Caco-2 (cell line): ENCODE results near the gene TSPAN9. TPM values are rescaled to one million over a fixed set of nuclear protein-coding genes. Genes with fewer than 3 reads are reported as not detected.

Experiments used
- BruUV-seq: library from RNA; stranded (reverse); fragments of 400-500 nt; replicated peaks from 2 replicates; lab custom pipeline; 2021; lab: Mats Ljungman, UMichigan
- CTCF ChIA-PET: fragments of 300-600 bp; sonication (Branson Sonifier 250); formaldehyde crosslinking; loops from one replicate; lab custom pipeline; 2022; ENCODE audit warnings: antibody characterized with exemption; lab: Charles Lee
- POLR2A ChIA-PET: fragments of 300-600 bp; sonication (Branson Sonifier 250); formaldehyde crosslinking; loops from one replicate; lab custom pipeline; 2022; ENCODE audit warnings: antibody characterized with exemption; lab: Charles Lee
- DNase-seq, 2 experiments: peaks; one replicate each; pipeline versions ENCODE4 v3.0.0 to v3.0.0-alpha.2; 2020 to 2022
- H3K27me3 ChIP-seq: replicated peaks from 2 replicates; pipeline ENCODE4 v1.6.0; 2011; ENCODE audit warnings: low read length; ENCODE audit not compliant: control insufficient read depth, insufficient read depth
- H3K36me3 ChIP-seq: 2 replicates; pipeline ENCODE4 v1.5.1; 2011; ENCODE audit warnings: low read length; ENCODE audit not compliant: control insufficient read depth, insufficient read depth
- H3K4me1 ChIP-seq: fragments of 250-450 bp; sonication (Bioruptor Pico); 2 replicates; pipeline ENCODE4 v1.5.1; 2020; ENCODE audit warnings: mild to moderate bottlenecking
- H3K4me3 ChIP-seq: 2 replicates; pipeline ENCODE4 v1.5.1; 2011; ENCODE audit warnings: low read depth, mild to moderate bottlenecking, control low read depth, low read length
- H3K9me3 ChIP-seq: fragments of 250-450 bp; sonication (Bioruptor Pico); 2 replicates; pipeline ENCODE4 v1.5.1; 2020; ENCODE audit warnings: mild to moderate bottlenecking, moderate library complexity
- H3K27ac Mint-ChIP-seq: one replicate; pipeline ENCODE4 v1.8.0; 2022; ENCODE audit warnings: mixed read lengths; ENCODE audit not compliant: unreplicated experiment
- H3K27me3 Mint-ChIP-seq: one replicate; pipeline ENCODE4 v1.8.0; 2022; ENCODE audit warnings: mixed read lengths; ENCODE audit not compliant: insufficient read depth, unreplicated experiment
- H3K36me3 Mint-ChIP-seq: one replicate; pipeline ENCODE4 v1.8.0; 2022; ENCODE audit warnings: mild to moderate bottlenecking, mixed read lengths; ENCODE audit not compliant: insufficient read depth, unreplicated experiment
- H3K4me1 Mint-ChIP-seq: one replicate; pipeline ENCODE4 v1.8.0; 2022; ENCODE audit warnings: low read depth, mixed read lengths; ENCODE audit not compliant: unreplicated experiment
- H3K4me3 Mint-ChIP-seq: one replicate; pipeline ENCODE4 v1.8.0; 2022; ENCODE audit warnings: mild to moderate bottlenecking, moderate library complexity, mixed read lengths; ENCODE audit not compliant: unreplicated experiment
- H3K9me3 Mint-ChIP-seq: one replicate; pipeline ENCODE4 v1.8.0; 2022; ENCODE audit warnings: mixed read lengths; ENCODE audit not compliant: unreplicated experiment
- intact Hi-C: fragments of 100-400 bp; cut with micrococcal nuclease; formaldehyde crosslinking; loops from one replicate; pipeline ENCODE4 v1.10.0; 2022; ENCODE audit not compliant: unreplicated experiment
- total RNA-seq: library from RNA; stranded (reverse); gene quantifications from 2 replicates; pipeline ENCODE4 v1.2.3, GENCODE V29; 2022
- TF ChIP-seq, protein P1 (sequence below), 2 experiments: fragments of 200-600 bp in 1 of 2; IDR thresholded peaks; 1 replicate in 1 of 2; 2 replicates in 1 of 2; pipeline versions ENCODE4 v1.5.1 to v1.8.0; 2011 to 2022; ENCODE audit warnings: antibody characterized with exemption in 1 of 2, control low read depth in 1 of 2, inconsistent platforms in 1 of 2, low read depth in 1 of 2, low read length in 1 of 2, mild to moderate bottlenecking in 1 of 2, moderate library complexity in 1 of 2; ENCODE audit not compliant: insufficient read depth in 1 of 2, severe bottlenecking in 1 of 2, unreplicated experiment in 1 of 2

TSPAN9 gene
- total RNA-seq, 1 experiment from 2014 or later: 49.1 TPM

DNA sequence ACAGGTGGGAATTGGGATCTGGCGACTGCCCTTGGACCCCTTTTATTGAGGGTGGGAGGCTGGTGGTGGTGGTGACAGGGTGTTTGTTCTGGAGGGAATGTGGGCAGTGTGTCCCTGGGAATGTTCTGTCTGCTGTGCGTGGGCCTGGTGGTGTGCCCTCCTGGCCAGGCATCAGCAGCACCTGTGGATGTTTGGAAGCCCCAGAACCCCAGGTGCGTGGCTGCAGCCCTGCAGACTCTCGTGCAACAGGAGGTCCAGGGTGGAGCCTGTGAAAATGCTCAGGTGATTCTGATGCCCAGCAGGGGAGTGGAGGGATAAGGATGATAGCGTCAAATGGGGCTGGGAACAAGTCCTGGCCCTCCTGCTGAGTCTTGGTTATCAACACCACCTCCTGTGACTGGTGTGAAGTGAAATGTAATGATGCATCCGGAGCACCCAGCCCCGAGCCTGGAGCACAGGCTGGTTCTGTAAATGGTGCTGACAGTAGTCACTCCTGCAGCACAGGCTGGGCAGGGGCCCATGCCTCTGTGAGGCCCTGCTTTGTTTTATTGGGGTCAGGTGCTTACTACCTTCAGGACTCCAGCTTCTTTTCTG lies 176.6 kb downstream of the TSPAN9 start:
- CTCF ChIA-PET: no interaction called here
- H3K4me1 Mint-ChIP-seq: no peaks in the 10 kb centered on the region
- no peaks in the 10 kb centered on the region for H3K4me1 ChIP-seq
- no peaks in the 10 kb centered on the region for H3K27me3 ChIP-seq
- no peak overlapping the region for H3K4me3 Mint-ChIP-seq
- TF ChIP-seq, protein P1, sequence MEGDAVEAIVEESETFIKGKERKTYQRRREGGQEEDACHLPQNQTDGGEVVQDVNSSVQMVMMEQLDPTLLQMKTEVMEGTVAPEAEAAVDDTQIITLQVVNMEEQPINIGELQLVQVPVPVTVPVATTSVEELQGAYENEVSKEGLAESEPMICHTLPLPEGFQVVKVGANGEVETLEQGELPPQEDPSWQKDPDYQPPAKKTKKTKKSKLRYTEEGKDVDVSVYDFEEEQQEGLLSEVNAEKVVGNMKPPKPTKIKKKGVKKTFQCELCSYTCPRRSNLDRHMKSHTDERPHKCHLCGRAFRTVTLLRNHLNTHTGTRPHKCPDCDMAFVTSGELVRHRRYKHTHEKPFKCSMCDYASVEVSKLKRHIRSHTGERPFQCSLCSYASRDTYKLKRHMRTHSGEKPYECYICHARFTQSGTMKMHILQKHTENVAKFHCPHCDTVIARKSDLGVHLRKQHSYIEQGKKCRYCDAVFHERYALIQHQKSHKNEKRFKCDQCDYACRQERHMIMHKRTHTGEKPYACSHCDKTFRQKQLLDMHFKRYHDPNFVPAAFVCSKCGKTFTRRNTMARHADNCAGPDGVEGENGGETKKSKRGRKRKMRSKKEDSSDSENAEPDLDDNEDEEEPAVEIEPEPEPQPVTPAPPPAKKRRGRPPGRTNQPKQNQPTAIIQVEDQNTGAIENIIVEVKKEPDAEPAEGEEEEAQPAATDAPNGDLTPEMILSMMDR (IDR thresholded peaks at IDR 0.05; ENCODE audit: insufficient read depth in 1 of 2, low read depth in 1 of 2, low read length in 1 of 2, severe bottlenecking in 1 of 2, unreplicated experiment in 1 of 2): no peak
- DNase-seq: no peak
- H3K27ac Mint-ChIP-seq: no peak overlapping the region
- no peaks in the 10 kb centered on the region for H3K9me3 ChIP-seq
- intact Hi-C loops: no loop called here
- H3K4me3 ChIP-seq: no peak overlapping the region
- no peaks in the 10 kb centered on the region for H3K27me3 Mint-ChIP-seq
- POLR2A ChIA-PET: no interaction called here
- no peaks in the 10 kb centered on the region for H3K36me3 Mint-ChIP-seq
- BruUV-seq: no TSS peak
- H3K36me3 ChIP-seq: no peaks in the 10 kb centered on the region
- no peaks in the 10 kb centered on the region for H3K9me3 Mint-ChIP-seq

DNA sequence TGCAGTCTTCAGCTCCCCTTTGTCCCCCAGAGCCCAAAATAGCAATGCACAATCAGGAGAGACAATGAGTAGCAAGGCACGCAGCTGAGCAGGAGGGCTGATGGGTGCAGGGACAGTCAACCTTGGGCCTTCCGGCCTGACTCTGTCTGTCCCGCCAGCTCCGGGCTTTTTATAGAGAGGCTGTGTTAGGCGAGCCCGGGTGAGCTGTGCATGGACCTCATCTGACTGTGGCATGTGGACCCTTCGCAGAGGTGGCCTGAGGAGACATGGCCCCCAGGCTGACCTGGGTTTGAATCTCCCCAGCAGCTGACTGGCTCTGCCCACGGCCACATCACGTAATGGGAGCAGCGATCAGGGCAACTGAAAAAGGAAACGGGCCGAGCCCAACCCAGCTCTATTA lies 177.9 kb downstream of the TSPAN9 start:
- Histone ChIP-seq H3K9me3 (no peaks in the 10 kb centered on the region), H3K27me3 (no peaks in the 10 kb centered on the region), H3K4me3 (no peak overlapping the region), H3K4me1 (no peaks in the 10 kb centered on the region), H3K36me3 (no peaks in the 10 kb centered on the region)
- Mint-ChIP-seq H3K9me3 (no peaks in the 10 kb centered on the region), H3K27me3 (no peaks in the 10 kb centered on the region), H3K27ac (no peak overlapping the region), H3K4me3 (no peak overlapping the region), H3K36me3 (peaks cover 4% of the 10 kb centered on the region), H3K4me1 (no peaks in the 10 kb centered on the region)
- CTCF ChIA-PET: no interaction called here
- TF ChIP-seq, protein P1 (IDR thresholded peaks at IDR 0.05; ENCODE audit: insufficient read depth in 1 of 2, low read depth in 1 of 2, low read length in 1 of 2, severe bottlenecking in 1 of 2, unreplicated experiment in 1 of 2): no peak
- POLR2A ChIA-PET: no interaction called here
- no TSS peak for BruUV-seq
- no peak for DNase-seq
- intact Hi-C loops: no loop called here

DNA sequence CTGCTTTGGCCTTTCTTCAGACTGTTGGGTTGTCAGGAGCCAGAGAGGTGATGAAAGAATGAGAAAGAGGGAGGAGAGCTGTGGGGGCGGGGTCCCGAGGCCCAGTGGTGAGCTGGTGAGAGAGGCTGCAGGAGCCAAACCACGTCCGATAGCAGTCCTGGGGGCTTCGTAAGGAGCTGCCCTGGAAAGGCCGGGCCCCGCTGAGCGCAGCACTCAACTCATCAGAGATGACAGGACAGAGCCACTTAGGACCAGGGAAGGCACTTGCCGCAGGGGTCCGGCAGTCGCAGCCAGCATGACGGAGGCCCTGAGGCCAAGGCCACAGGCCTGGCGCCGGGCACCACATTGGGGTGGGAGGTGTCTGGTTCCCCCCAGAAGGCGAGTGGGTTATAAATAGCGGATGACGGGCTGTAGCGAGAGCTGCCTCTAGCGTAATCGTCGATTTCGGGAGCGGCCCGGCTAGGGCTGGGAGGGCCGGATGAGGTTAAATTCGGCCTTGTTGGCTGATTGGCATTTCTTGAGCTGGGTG lies 179.0 kb downstream of the TSPAN9 start:
- no peak overlapping the region for H3K4me3 ChIP-seq
- H3K27me3 ChIP-seq: no peaks in the 10 kb centered on the region
- Mint-ChIP-seq H3K27ac (no peak overlapping the region), H3K4me3 (no peak overlapping the region), H3K4me1 (no peaks in the 10 kb centered on the region), H3K27me3 (no peaks in the 10 kb centered on the region), H3K9me3 (no peaks in the 10 kb centered on the region), H3K36me3 (peaks cover 4% of the 10 kb centered on the region)
- intact Hi-C loops: no loop called here
- CTCF ChIA-PET: interaction anchor here (0.6 kb wide), 1 partner anchor 30 kb away, joined by 3 read pairs; no protein-coding TSS in a partner anchor
- POLR2A ChIA-PET: no interaction called here
- BruUV-seq: no TSS peak
- TF ChIP-seq, protein P1 (IDR thresholded peaks at IDR 0.05; ENCODE audit: insufficient read depth in 1 of 2, low read depth in 1 of 2, low read length in 1 of 2, severe bottlenecking in 1 of 2, unreplicated experiment in 1 of 2): no peak
- no peaks in the 10 kb centered on the region for H3K36me3 ChIP-seq
- no peaks in the 10 kb centered on the region for H3K9me3 ChIP-seq
- no peaks in the 10 kb centered on the region for H3K4me1 ChIP-seq
- DNase-seq: no peak
